Trophoblast cell (in vitro differentiated cells and primary cell): ENCODE results near the gene UBXN10.

ENCODE experiments used
- DNase-seq, 2 donors: peaks; one replicate each; pipeline ENCODE4 v3.0.0-alpha.2; 2016
- H2AFZ ChIP-seq: 2 replicates; pipeline ENCODE4 v1.6.1; 2013; ENCODE audit warnings: low read length, moderate library complexity, mild to moderate bottlenecking; ENCODE audit not compliant: insufficient read depth, poor library complexity
- H2AK5ac ChIP-seq: 2 replicates; pipeline ENCODE4 v1.6.1; 2013; ENCODE audit warnings: mild to moderate bottlenecking, low read length
- H2BK120ac ChIP-seq: 2 replicates; pipeline ENCODE4 v1.6.1; 2013; ENCODE audit warnings: low read length, mild to moderate bottlenecking, moderate library complexity; ENCODE audit not compliant: insufficient read depth, poor library complexity
- H2BK12ac ChIP-seq: 2 replicates; pipeline ENCODE4 v1.6.1; 2013; ENCODE audit warnings: mild to moderate bottlenecking, low read length, moderate library complexity
- H2BK5ac ChIP-seq: 2 replicates; pipeline ENCODE4 v1.6.1; 2013; ENCODE audit warnings: low read length, low read depth, moderate library complexity, mild to moderate bottlenecking; ENCODE audit not compliant: poor library complexity
- H3K14ac ChIP-seq: 2 replicates; pipeline ENCODE4 v1.6.1; 2013; ENCODE audit warnings: mild to moderate bottlenecking, low read length
- H3K18ac ChIP-seq: 2 replicates; pipeline ENCODE4 v1.6.1; 2013; ENCODE audit warnings: mild to moderate bottlenecking, low read length
- H3K23ac ChIP-seq: 2 replicates; pipeline ENCODE4 v1.6.1; 2013; ENCODE audit warnings: low read length
- H3K27ac ChIP-seq: 2 replicates; pipeline ENCODE4 v1.5.1; 2013; ENCODE audit warnings: low read depth, mild to moderate bottlenecking, inconsistent platforms, low read length, moderate library complexity
- H3K27me3 ChIP-seq: 2 replicates; pipeline ENCODE4 v1.6.1; 2013; ENCODE audit warnings: inconsistent platforms, mild to moderate bottlenecking, low read length, moderate library complexity; ENCODE audit not compliant: insufficient read depth
- H3K36me3 ChIP-seq, 2 experiments: 1 replicate in 1 of 2; 2 replicates in 1 of 2; pipeline ENCODE4 v1.6.1; 2013; ENCODE audit warnings: low read length in 2 of 2, mild to moderate bottlenecking in 2 of 2, moderate library complexity in 1 of 2; ENCODE audit not compliant: insufficient read depth in 2 of 2, control insufficient read depth in 1 of 2
- H3K4ac ChIP-seq: 2 replicates; pipeline ENCODE4 v1.6.1; 2013; ENCODE audit warnings: low read depth, mild to moderate bottlenecking, low read length, moderate library complexity
- H3K4me1 ChIP-seq, 2 experiments: 1 replicate in 1 of 2; 2 replicates in 1 of 2; pipeline ENCODE4 v1.6.1; 2013; ENCODE audit warnings: low read length in 2 of 2, mild to moderate bottlenecking in 2 of 2, moderate library complexity in 1 of 2; ENCODE audit not compliant: insufficient read depth in 2 of 2, control insufficient read depth in 1 of 2
- H3K4me2 ChIP-seq: 2 replicates; pipeline ENCODE4 v1.6.1; 2013; ENCODE audit warnings: inconsistent platforms, mild to moderate bottlenecking, low read length, moderate library complexity
- H3K4me3 ChIP-seq: 2 replicates; pipeline ENCODE4 v1.5.1; 2013; ENCODE audit warnings: mild to moderate bottlenecking, low read depth, low read length, inconsistent platforms
- H3K79me1 ChIP-seq: one replicate; pipeline ENCODE4 v1.6.1; 2013; ENCODE audit warnings: low read length
- H3K79me2 ChIP-seq: 2 replicates; pipeline ENCODE4 v1.6.1; 2013; ENCODE audit warnings: low read length, mild to moderate bottlenecking; ENCODE audit not compliant: control insufficient read depth, insufficient read depth, poor library complexity
- H3K9ac ChIP-seq: 2 replicates; pipeline ENCODE4 v1.6.1; 2013; ENCODE audit warnings: mild to moderate bottlenecking, low read length
- H3K9me3 ChIP-seq: 2 replicates; pipeline ENCODE4 v1.6.1; 2013; ENCODE audit warnings: low read depth, mild to moderate bottlenecking, control low read depth, inconsistent platforms, low read length; ENCODE audit not compliant: insufficient read depth
- H4K12ac ChIP-seq: 2 replicates; pipeline ENCODE4 v1.6.1; 2013; ENCODE audit warnings: low read depth, mild to moderate bottlenecking, low read length, moderate library complexity
- H4K8ac ChIP-seq: 2 replicates; pipeline ENCODE4 v1.6.1; 2013; ENCODE audit warnings: low read depth, mild to moderate bottlenecking, low read length, moderate library complexity
- H4K91ac ChIP-seq: one replicate; pipeline ENCODE4 v1.6.1; 2013; ENCODE audit warnings: low read depth, mild to moderate bottlenecking, low read length, moderate library complexity
- WGBS: extraction: QIAGEN DNeasy Blood & Tissue Kit; methylation state at CpG from one replicate; pipeline ENCODE4 v1.1.7; 2013; ENCODE audit warnings: missing lambda C conversion rate; ENCODE audit not compliant: insufficient read length, insufficient coverage; ENCODE audit errors: extremely low coverage; 5-methylcytosine and 5-hydroxymethylcytosine counted together

The UBXN10 gene

GRCh38 chr1:20141466-20141865 is 44.4 kb upstream of the UBXN10 start:
- Histone ChIP-seq H3K9me3 (no peaks in the 10 kb centered on the region), H3K79me1 (no peaks in the 10 kb centered on the region)

DNA sequence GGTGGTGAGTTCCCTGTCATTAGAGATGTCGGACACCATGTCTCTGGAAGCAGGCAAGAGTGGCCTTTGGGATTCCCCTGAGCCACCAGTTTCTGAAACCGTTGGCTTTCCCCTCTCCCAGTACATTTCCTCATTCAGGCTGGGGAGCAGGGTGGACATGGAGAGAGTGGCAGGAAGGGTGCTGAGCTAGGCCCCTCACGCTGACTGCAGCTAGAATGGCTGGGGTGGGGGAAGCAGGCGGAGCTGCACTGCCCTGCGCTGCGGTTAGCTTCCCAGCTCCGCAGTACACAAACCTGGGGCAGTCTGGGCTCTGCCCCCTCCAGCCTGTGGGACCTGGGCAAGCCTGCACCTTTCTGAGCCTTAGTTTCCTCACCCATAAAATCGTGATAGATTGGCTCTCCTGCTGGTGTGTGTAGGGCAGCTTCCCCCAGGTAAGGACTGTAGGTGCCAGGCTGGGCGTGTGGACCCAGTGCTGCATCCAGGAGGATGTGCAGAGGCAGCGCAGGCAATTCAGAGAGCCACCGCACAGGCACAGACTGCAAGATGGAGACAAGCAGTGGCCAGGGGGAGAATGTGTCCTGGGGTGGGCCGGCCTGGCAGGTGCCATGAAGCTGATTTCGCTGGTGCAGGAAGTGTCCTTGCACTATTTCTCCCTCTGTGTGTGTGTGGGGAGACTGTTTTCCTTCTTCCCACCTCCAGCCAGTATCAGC is 43.7 kb upstream of the UBXN10 start:
- Histone ChIP-seq H3K9me3 (no peaks in the 10 kb centered on the region), H3K18ac (no peak overlapping the region), H3K79me1 (no peaks in the 10 kb centered on the region), H3K9ac (no peak overlapping the region), H3K4ac (no peak overlapping the region), H2BK120ac (no peak overlapping the region), H2BK12ac (no peak overlapping the region), H4K8ac (no peak overlapping the region), H3K79me2 (no peaks in the 10 kb centered on the region), H3K4me3 (no peak overlapping the region), H3K4me2 (no peak overlapping the region), H3K23ac (no peak overlapping the region), H3K36me3 (no peaks in the 10 kb centered on the region), H3K27ac (no peak overlapping the region), H2AFZ (no peak overlapping the region), H3K4me1 (peaks cover 5 to 8% of the 10 kb centered on the region in 2 experiments), H4K12ac (no peak overlapping the region), H3K27me3 (no peaks in the 10 kb centered on the region), H3K14ac (no peak overlapping the region), H2AK5ac (no peak overlapping the region), H4K91ac (no peak overlapping the region), H2BK5ac (no peak overlapping the region)
- WGBS = no CpG with 5 or more reads among the region's 13 CpGs
- no peak for DNase-seq

More at GRCh38 chr1:20141466-20141865, 44.4 kb upstream of the UBXN10 start:
- no CpG with 5 or more reads among the region's 7 CpGs for WGBS
- Histone ChIP-seq H3K14ac (no peak overlapping the region), H2AK5ac (no peak overlapping the region), H3K27ac (no peak overlapping the region), H2BK120ac (no peak overlapping the region), H3K23ac (no peak overlapping the region), H3K79me2 (no peaks in the 10 kb centered on the region), H4K91ac (no peak overlapping the region), H2BK12ac (no peak overlapping the region), H2AFZ (no peak overlapping the region), H4K12ac (no peak overlapping the region), H3K18ac (no peak overlapping the region), H3K4ac (no peak overlapping the region), H3K36me3 (no peaks in the 10 kb centered on the region), H3K27me3 (no peaks in the 10 kb centered on the region), H4K8ac (no peak overlapping the region), H3K4me1 (peaks cover 7 to 11% of the 10 kb centered on the region in 2 experiments), H3K4me3 (no peak overlapping the region), H3K4me2 (no peak overlapping the region), H3K9ac (no peak overlapping the region), H2BK5ac (no peak overlapping the region)
- DNase-seq = no peak

DNA sequence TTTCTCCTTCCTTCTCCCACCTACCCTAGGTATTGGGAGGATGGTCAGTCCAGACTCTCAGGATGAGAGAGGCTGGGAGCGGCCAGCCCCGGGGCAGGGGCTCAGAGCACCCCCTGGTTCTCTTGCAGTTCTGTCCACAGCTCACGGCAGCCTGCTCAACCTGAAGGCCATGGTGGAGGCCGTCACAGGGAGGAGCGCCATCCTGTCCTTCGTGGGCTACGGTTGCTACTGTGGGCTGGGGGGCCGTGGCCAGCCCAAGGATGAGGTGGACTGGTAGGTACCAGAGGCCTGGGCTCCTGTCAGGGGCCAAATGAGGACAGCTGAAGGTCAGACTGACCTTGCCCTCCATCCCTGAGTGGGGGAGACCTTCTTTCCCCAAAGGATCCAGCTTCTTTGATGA is 42.6 kb upstream of the UBXN10 start:
- H3K4ac ChIP-seq = no peak overlapping the region
- H2AK5ac ChIP-seq = no peak overlapping the region
- no peaks in the 10 kb centered on the region for H3K36me3 ChIP-seq
- H3K4me2 ChIP-seq = no peak overlapping the region
- no peak overlapping the region for H2AFZ ChIP-seq
- no peak overlapping the region for H3K4me3 ChIP-seq
- no peaks in the 10 kb centered on the region for H3K9me3 ChIP-seq
- H3K9ac ChIP-seq = no peak overlapping the region
- H3K79me2 ChIP-seq = no peaks in the 10 kb centered on the region
- no peak overlapping the region for H3K18ac ChIP-seq
- no peak overlapping the region for H4K91ac ChIP-seq
- H2BK120ac ChIP-seq = no peak overlapping the region
- H2BK5ac ChIP-seq = no peak overlapping the region
- peaks cover 3% of the 10 kb centered on the region in 2 experiments for H3K4me1 ChIP-seq
- H3K79me1 ChIP-seq = no peaks in the 10 kb centered on the region
- H3K14ac ChIP-seq = no peak overlapping the region
- H3K23ac ChIP-seq = no peak overlapping the region
- DNase-seq = no peak
- H3K27me3 ChIP-seq = no peaks in the 10 kb centered on the region
- WGBS = no CpG with 5 or more reads among the region's 8 CpGs
- H4K12ac ChIP-seq = no peak overlapping the region
- no peak overlapping the region for H2BK12ac ChIP-seq
- H4K8ac ChIP-seq = no peak overlapping the region
- no peak overlapping the region for H3K27ac ChIP-seq

DNA sequence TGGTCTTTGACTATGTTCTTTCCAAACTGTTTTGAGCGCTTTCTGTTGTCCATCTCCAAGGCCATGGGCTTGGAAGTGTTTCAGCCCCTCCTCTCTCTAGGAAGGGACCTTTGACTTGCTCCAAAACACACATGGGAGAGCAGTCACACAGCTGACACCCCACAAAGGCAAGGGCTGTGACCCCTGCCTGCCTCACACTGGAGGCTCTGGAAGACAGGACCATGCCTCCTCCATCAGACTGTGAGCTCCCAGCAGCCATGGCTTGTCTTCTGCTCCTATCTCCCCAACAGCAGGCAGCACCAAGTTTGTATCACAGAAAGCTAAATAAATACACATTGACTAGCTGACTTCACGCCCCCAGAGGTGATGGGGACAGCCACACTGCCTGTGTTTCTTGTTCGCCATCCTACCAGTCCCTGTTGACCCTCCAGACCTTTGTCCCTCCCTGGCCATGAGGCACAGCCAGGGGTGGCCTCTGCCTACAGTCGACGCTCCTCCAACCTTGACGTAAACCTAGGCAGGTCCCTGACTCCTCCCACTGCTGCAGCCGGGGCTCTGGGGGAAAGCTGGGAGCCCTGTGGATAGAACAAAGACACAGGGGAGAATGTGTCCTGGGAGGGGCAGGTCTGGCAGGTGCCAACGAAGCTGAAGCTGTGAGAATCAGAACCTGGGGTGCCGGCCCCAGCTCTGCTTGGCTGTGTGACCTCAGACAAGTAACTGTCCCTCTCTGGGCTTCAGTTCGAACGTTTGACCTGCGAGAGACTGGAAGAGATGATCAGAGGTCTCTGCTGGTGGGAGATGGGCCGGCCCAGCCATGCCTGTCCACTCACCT is 41.9 kb upstream of the UBXN10 start:
- Histone ChIP-seq H3K4me2 (no peak overlapping the region), H3K36me3 (no peaks in the 10 kb centered on the region), H2AK5ac (no peak overlapping the region), H3K14ac (no peak overlapping the region), H3K9me3 (no peaks in the 10 kb centered on the region), H4K8ac (no peak overlapping the region), H3K79me2 (no peaks in the 10 kb centered on the region), H4K12ac (no peak overlapping the region), H3K79me1 (no peaks in the 10 kb centered on the region), H3K18ac (no peak overlapping the region), H3K23ac (no peak overlapping the region), H3K27ac (no peak overlapping the region), H4K91ac (no peak overlapping the region), H2BK120ac (no peak overlapping the region), H3K4me1 (peaks cover 2 to 3% of the 10 kb centered on the region in 2 experiments), H2BK12ac (no peak overlapping the region), H3K27me3 (no peaks in the 10 kb centered on the region), H3K4me3 (no peak overlapping the region), H2AFZ (no peak overlapping the region), H2BK5ac (no peak overlapping the region), H3K9ac (no peak overlapping the region), H3K4ac (no peak overlapping the region)
- no CpG with 5 or more reads among the region's 13 CpGs for WGBS
- DNase-seq = no peak
